Stromal cell of bone marrow (primary cell): ENCODE data around the gene ALOXE3.
"Not testable (repeated sequence)": the region's sequence is repeated elsewhere in the genome, so short reads cannot be mapped to it uniquely, and the experiment has no call there.

Experiments
- DNase-seq: peaks from one replicate; pipeline ENCODE4 v3.0.0-alpha.2; 2012; ENCODE audit warnings: low read depth

Gene ALOXE3

DNA sequence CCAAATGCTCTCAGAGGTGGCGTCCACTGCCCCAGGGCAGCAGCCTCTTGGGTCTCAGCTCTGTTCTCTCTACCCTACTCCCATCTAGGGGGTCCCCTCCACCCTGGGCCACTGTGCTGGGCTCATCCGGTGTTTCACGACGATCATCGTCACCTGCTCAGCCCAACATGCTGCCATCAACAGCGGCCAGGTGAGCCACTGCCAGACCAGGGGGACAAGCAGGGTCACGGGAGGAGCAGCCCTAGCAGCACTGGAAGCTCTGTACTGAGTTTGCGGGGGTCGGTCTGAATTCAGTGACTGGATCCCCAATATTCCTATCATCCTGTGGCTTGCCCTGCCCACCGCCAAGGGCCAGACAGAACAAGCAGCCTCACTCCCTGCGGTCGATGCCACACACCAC lies 46.8 kb downstream of the ALOXE3 start:
- no peak for DNase-seq

- DNase-seq: no peak
Measured at GRCh38 chr17:8069587-8069860, 48.8 kb downstream of the ALOXE3 start.

- DNase-seq: no peak
Measured at GRCh38 chr17:8068736-8069586, 49.4 kb downstream of the ALOXE3 start.

- no peak for DNase-seq
Measured at GRCh38 chr17:8067806-8068205, 50.5 kb downstream of the ALOXE3 start.

DNA sequence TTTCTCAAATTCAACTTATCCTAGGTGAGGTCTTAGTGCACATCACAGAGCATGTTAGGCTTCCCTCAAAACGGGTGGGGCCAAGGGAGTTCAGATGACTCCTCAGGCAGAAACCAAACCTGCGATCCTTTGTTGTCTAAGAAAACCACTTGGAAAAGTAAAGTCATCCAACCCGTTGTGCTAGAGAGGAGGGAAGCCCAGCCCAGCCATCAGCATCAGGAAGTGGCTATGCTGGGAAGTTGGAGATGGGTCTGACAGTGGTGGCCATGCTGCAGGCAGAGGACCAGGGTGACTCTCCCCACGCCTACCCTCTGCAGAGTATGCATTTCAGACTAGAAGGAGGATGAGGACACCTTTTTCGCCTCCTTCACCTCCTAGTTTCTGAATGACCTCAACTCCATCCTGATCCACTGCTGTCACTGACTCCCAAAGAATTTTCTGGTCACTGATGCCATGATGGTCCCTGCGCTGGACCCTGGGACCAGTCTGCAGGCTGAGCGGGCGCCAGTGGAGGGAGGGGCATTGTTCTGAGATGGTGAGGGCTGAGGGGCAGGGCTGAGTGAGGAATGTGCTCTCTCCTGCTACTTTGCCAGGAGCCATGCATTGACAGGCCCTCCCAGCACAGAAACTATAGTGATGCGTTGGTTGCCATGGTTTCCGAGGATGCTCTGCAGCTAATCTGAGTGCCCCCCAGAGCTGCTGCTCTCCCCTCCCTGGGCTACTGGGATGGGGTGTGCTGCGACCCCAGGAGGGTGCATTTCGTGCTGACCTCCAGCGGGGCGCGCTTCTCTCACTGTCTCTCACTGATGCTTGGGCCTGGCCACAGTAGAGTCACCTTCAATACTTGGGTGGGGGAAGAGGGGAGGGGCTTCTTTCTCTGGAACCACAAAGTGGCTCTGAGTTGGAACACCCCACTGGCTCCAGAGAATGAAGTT lies 51.2 kb downstream of the ALOXE3 start:
- no peak for DNase-seq

DNA sequence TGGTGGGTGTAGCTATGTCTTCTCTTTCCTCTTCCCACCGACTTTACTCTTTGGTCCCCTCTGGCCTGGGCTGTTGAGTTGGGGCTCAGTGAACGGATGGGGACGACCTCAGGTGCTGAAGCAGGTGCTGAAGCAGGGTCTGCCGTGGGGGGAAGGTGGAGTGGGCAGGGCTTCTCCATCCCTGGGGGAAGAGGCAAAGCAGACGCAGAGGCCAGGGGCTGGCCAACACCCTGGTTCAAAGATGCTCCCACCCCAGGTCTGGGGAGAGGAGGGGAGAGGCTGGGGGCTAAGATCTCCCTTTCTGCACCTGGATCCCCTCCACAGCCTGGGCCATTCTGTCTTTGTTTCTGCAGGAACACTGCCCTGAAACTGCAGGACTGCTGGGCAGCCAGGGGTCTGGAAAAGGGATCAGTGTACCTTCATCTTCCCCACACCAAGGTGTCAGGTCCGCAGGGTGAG lies 53.7 kb downstream of the ALOXE3 start:
- DNase-seq: no peak

DNA sequence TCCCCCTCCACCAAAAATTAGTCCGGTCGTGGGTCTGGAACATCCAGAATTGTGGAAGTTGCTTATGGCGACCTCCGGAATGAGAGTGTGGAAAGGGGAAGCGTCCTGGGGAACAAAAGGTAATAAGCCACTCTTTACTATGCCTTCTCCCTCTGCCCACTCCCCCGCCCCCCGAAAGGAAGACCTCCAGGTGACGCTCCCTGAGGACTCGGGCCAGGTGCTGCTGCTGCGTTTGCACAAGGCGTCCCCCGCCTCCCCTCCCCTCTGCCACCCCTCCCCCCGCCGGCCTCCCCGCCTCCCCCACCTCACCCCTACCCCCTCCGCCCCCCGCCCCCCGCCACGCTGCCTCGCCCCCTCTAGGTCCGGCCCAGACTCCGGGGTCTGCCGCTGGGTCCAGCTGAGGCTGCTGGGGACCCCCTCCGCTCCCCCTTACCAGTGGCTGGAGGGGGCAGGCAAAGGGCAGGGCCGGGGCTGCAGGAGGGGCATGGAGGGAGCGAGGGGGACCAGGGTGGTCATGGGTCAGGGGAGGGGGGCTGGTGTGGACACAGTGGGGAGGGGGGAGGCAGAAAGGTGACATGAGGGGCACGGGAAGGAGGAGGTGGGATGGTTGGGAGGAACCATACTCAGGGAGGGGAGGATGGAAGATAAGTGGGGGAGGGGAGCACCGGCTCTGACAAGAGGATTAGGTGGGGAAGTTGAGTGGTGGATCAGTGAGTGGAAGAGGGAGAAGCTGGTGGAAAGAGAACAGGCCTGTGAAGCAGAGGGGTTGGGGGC lies 54.4 kb downstream of the ALOXE3 start:
- no peak for DNase-seq

GRCh38 chr17:8062807-8063483 lies 55.4 kb downstream of the ALOXE3 start:
- no peak for DNase-seq

DNA sequence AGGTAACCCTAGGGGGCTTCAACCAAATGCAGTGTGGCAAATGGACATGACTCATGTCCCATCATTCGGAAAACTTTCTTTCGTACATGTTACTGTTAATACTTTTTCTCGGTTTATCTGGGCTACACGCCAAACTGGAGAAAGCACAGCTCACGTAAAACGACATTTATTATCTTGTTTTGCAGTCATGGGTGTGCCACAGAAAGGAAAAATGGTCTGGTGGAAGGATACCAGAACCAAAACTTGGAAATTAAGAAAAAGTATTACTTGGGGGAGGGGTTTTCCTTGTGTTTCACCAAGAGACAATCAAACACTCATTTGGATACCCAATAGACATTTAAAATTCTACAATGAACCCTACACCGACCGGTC lies 55.9 kb downstream of the ALOXE3 start:
- no peak for DNase-seq

- not testable (repeated sequence) for DNase-seq
Measured at GRCh38 chr17:8061851-8062250, 56.5 kb downstream of the ALOXE3 start.

GRCh38 chr17:8060274-8060673 lies 58.0 kb downstream of the ALOXE3 start:
- peak; percentile 57 for DNase-seq

- DNase-seq: no peak
Measured at GRCh38 chr17:8059131-8059530, 59.2 kb downstream of the ALOXE3 start.

- DNase-seq: peak; percentile 55
Measured at GRCh38 chr17:8057691-8058114, 60.6 kb downstream of the ALOXE3 start.

- no peak for DNase-seq
Measured at GRCh38 chr17:8056976-8057625, 61.2 kb downstream of the ALOXE3 start.

- peak; percentile 72 for DNase-seq
Measured at GRCh38 chr17:8056232-8056975, 61.9 kb downstream of the ALOXE3 start.

GRCh38 chr17:8055851-8056231 lies 62.5 kb downstream of the ALOXE3 start:
- DNase-seq: no peak

- DNase-seq: no peak
Measured at GRCh38 chr17:8053600-8053999, 64.7 kb downstream of the ALOXE3 start.

DNA sequence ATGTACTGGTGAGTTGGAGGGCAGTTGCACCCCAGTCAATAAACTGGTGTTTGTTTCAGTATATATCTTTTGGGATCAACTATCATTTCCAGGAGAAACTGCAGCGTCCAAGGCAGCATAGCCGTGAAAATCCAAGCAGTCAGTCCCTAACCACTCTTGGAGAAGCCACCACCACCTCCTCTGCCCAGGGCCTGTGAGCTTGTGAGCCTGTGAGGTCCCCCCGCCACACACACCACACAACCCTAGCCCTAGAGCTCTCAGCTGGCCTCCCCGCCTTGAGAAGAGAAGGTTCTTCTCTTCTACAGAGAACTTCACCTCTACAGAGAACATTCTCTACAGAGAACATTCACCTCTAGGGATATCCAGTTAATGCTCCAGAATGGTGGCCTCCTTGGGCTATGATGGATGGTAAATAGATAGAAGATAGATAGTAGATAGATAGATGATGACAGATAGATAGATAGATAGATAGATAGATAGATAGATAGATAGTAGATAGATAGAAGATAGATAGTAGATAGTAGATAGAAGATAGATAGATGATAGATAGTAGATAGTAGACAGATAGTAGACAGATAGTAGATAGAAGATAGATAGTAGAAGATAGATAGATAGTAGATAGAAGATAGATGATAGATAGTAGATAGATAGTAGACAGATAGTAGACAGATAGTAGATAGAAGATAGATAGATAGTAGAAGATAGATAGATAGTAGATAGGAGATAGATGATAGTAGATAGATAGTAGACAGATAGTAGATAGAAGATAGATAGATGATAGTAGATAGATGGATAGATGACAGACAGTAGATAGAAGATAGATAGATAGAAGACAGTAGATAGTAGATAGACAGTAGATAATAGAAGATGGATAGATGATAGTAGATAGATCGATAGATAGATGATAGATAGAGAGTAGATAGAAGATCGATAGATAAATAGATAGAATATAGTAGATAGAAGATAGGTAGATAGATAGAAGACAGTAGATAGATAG lies 65.8 kb downstream of the ALOXE3 start:
- no peak for DNase-seq

DNA sequence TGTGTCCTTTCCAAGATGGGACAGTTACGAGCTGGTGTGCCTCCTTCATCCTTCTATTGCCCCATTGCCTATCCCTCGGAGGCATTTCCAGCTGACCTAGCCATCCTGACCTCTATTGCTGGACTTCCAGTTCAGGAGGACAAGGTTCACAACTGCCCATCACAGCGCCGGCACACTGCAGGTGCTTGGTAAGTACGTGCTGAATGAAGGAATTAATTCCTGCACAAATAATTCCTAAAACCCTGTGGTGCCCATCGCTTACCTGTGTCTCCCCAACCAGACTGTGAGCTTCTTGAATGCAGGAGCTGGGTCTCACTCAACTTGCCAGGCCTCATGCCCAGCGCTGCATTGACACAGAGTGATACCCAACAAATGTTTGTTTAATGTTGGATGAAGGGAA lies 66.5 kb downstream of the ALOXE3 start:
- DNase-seq: no peak
